NCI-H2196 treated with DMSO at 0.1 percent for 48 hours (cell line): ENCODE results near the gene TXNL1.

Experiments used
- DNase-seq: peaks from one replicate; lab custom pipeline; 2025; ENCODE audit not compliant: unreplicated experiment; lab: John Stamatoyannopoulos, UW

The TXNL1 gene

DNA sequence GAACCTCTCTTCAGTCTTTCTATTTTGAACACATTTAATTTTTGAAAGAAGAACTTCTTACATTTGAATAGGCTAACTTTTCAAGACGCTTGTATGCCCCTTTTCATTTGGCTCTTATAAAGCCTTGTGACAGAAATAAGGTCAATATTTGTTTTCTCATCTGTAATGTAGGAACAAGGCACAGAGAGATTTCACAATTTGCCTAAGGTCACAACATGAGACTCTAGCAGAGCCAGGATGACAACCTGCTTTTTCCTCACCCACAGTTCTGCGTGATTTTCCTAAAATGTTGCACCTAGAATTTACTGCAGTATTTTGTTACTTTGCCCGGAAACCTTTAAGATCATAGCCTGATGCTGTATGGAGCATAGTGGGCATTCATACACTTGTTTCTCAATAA is 67.4 kb downstream of the TXNL1 start:
- DNase-seq = no peak

DNA sequence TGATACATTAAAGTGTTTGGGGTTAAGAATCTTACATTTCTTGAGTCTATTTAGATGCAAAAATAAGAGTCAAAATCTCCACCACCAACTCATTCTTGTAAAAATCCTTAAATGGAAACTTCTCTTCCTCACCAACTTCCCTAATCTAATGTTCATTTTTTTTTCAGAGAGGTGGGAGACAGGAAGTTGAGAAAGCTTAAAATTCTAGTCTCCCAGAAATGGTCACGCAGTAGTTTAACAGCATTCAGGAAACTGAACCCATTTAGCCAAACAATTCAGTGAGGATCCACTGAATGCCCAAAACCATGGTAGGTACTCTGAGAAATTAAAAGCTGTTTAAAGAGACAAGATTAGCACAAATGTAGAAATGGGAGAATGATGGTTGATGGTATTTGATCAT is 69.0 kb downstream of the TXNL1 start:
- DNase-seq = no peak

DNA sequence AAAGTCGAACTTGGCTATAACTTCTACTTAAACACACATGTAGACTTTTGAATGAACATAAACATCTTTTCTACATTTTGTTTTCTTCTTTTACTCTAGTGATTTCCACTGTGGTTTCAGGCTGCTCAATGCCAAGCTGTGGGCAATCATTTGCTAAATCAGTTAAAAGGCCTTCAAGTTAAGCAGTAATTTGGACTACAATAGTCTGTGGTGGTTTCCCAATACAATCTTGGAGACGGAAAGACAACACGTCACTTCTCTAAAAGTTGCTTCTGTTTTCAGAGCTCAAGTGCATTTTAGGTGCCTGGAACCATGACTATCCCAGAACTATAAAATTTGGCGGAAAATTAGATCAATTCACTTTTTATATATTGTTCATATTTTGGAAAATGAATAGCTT is 69.4 kb downstream of the TXNL1 start:
- no peak for DNase-seq

DNA sequence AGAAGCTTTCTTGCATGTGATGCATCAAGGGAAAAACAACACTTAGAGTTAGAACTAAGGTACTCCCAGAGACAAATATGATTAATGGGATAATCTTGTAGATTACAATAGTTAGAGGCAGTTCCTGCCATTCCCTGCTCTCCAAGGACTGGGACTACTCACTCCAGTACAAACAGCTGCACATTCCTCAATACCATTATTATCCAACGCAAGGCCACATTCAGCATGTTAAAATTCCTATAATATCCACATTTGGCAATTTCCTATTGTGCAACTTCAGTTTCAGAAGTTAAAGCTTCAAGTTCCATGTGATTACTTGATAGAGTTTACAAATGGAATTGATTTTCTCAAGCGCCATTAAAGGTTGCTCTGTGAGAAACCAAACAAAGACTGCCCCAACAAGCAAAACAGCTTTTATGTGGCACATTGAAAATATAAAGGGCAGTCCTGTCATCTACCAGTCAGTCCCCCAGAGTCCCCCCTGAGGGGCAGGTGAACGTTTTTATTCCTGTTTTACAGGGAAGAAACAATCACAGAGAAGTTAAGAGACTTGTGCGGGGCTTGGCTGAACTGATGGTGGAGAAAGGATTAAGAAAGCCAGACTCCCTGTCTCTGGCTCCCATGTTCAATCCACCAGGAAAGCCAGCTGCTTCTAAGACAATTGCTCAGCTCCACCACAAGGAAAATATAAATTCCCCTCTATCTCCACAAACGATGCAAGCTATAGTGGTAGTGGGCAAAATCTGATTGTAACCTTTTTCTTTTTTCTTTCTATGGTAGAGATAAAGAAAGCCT is 72.6 kb downstream of the TXNL1 start:
- DNase-seq = no peak

DNA sequence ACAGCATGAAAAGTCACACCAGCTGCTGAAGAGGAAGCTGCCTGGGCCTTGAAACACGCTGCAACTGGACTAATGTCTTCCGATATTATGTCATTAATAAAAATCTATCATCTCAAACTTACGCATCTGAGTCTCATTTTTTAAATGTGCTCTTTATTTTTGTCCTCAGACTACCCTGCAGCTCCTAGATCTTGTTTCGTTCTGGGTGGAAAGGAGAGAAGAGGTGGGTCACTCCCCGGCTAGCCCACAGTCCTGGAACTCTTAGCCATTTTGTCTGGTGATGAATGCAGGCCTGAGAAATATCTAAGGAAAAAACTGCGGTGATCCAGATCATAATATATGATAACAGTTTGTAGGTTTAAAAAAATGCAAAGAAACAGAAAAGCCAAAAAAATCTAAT is 73.3 kb downstream of the TXNL1 start:
- no peak for DNase-seq

DNA sequence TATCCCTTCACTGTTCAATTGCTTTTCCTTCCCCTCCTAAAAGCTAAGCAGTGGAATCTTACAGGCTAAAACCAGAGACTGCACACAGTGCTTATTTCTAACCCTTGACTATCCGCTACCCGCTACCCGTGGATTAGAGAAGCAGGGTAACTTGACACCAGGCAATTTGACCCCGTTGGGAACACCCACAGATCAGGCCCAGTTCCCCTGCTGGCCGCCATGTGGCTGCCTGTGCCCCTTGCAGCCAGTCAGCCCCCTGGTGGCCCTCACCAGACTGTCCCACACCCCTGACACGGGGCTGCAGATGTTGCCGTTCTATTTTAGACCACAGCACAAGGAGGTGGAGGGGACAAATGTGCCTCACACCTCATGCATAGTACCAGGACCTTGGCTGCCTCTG is 74.8 kb downstream of the TXNL1 start:
- DNase-seq = no peak

DNA sequence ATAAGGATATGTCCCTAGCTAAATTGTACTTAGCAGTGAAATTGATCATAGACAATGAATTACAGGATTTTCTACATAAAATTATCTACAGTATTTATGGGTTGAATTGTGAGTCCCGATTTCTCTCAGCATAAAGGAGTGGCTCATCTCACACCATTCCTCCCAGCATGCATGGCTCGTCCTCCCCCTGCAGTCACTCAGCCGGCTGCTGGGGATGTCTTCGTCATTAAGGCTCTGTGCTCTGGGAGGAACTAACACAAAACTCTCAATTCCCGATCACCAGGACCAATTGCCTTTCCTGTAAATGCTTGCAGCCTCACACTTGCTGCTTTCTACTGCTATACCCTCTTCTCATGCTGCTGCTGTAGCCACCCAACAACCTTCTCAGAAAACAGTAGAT is 75.9 kb downstream of the TXNL1 start:
- DNase-seq = no peak

DNA sequence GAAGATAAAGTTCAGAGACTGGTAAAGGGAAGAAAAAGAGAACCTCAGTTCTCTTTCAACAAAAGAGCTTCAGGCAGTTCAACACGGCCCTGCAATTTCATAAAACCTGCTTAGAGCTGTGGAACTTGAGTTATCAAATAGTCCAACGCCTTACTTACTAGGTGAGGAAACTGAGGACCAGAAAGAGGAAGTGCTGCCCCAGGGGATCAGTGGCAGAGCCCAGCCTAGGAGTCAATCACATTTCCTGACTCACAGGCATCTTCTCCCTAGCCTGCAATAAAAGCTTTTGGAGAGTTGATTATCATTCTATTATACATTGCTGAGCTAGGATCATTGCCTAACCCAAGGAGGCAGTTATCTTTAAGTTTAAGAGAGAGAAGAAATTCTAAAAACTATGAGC is 77.4 kb downstream of the TXNL1 start:
- no peak for DNase-seq

DNA sequence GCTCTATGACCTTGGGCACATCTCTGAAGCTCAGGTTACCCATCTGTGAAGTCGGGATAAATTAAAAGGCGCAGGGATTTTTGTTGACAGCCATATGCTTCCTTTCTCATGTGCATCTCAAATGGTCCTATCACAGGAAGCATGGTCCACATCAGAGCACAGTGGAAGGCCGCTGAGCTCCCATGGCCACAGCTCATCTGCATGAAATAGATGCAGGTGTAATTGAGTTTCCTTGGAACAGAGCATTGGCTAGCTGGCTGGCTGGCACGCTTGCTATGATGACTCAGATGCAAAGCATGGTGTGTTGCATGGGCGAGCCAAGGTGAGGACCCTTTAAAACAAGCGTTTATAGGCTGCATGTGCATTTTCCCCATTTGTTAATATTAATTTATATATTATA is 79.3 kb downstream of the TXNL1 start:
- no peak for DNase-seq

DNA sequence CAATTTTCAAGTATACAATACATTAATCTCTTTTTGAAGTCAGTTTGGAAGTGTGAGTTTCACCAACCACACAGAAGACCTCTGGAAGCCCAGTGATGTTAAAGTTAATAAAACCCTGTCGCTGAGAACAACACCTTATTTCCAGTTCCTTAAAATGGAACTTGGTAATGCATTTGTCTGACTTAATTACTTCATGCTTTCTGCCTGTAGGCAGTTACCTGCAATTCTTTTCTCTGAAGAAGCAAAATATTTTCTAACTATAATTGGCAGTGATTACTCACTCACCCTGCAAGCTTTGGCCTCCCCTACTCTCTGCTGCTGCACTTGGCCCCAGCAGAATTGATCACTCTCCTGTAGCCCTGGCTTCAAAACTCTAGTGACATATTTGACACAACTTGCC is 81.5 kb downstream of the TXNL1 start:
- no peak for DNase-seq

DNA sequence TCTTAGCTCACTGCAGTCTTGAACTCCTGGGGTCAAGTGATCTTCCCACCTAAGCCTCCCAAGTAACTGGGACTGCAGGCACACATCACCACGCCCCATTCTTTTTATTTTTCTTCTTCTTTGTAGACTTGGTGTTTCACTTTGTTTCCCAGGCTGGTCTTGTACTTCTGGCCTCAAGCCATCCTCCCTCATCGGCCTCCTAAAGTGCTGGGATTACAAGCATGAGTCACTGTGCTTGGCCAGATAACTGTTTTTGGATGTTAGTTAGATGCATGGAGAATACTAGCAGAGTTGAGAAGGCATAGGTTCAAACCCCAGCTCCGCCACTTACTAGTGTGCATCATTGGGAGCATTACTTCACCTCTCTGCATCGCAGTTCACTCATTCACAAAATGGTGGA is 88.3 kb downstream of the TXNL1 start:
- no peak for DNase-seq
